Measurements from ENCODE around the gene ITPR1. TPM values are rescaled to one million over a fixed set of nuclear protein-coding genes. Genes with fewer than 3 reads are reported as not detected.

ITPR1 gene
- total and polyA plus RNA-seq, 2 of the 4 experiments (the other 2 are of a cell fraction): 1.8 to 5.7 TPM

- Histone ChIP-seq H3K4me3 (ENCODE audit: insufficient read depth, low read depth, low read length) (no peak overlapping the region), H2BK15ac (ENCODE audit: low read depth, low read length) (no peak overlapping the region), H2AFZ (replicated peaks; ENCODE audit: low read length, poor library complexity) (no peak overlapping the region), H3K4me1 (ENCODE audit: control insufficient read depth, insufficient read depth, low read length) (no peaks in the 10 kb centered on the region; the same call in 1 of the 2 replicates), H3K27ac (ENCODE audit: insufficient read depth, low read length) (no peak overlapping the region), H2AK9ac (replicated peaks; ENCODE audit: low read depth, low read length, poor library complexity) (no peak overlapping the region), H3K79me1 (ENCODE audit: low read depth in 1 of 2, low read length in 2 of 2) (no peaks in the 10 kb centered on the region), H3K36me3 (ENCODE audit: control insufficient read depth, insufficient read depth, low read length) (no peaks in the 10 kb centered on the region), H3K56ac (ENCODE audit: extremely low read depth, insufficient read depth, low read length) (no peak overlapping the region), H4K20me1 (ENCODE audit: insufficient read depth, low read length) (no peaks in the 10 kb centered on the region), H4K5ac (ENCODE audit: low read depth, low read length) (no peak overlapping the region), H3K14ac (replicated peaks; ENCODE audit: low read depth, low read length) (no peak overlapping the region), H3K9ac (ENCODE audit: low read depth, low read length) (no peak overlapping the region), H2AK5ac (ENCODE audit: low read depth, low read length) (no peak overlapping the region), H3K4me2 (ENCODE audit: low read depth, low read length) (no peak overlapping the region), H2BK20ac (ENCODE audit: low read depth, low read length) (no peak overlapping the region), H4K8ac (ENCODE audit: low read depth in 2 of 2, low read length in 2 of 2) (no peak overlapping the region), H3K9me1 (ENCODE audit: insufficient read depth, low read length) (no peaks in the 10 kb centered on the region), H2BK5ac (ENCODE audit: low read depth, low read length, poor library complexity, severe bottlenecking) (no peak overlapping the region), H2BK120ac (ENCODE audit: low read depth, low read length) (no peak overlapping the region), H4K91ac (ENCODE audit: insufficient read depth, low read depth, low read length) (no peak overlapping the region), H3K27me3 (ENCODE audit: control insufficient read depth, insufficient read depth, low read length) (peaks cover 2% of the 10 kb centered on the region; the same call in 1 of the 2 replicates), H3K18ac (ENCODE audit: low read depth, low read length) (no peak overlapping the region), H3K23ac (ENCODE audit: low read depth, low read length) (no peak overlapping the region), H3K4ac (ENCODE audit: low read depth, low read length) (no peak overlapping the region), H3K9me3 (ENCODE audit: control insufficient read depth, insufficient read depth, low read length) (no peaks in the 10 kb centered on the region)
- in situ Hi-C loops (cut with MboI; ENCODE audit: low sequenced_read_pairs): no loop called here
- CTCF ChIA-PET: no interaction called here
- TF ChIP-seq RCOR1 (IDR thresholded peaks at IDR 0.05; ENCODE audit: insufficient replicate concordance, low read length) (no peak), CHD1 (IDR thresholded peaks at IDR 0.05; ENCODE audit: low read depth, low read length) (no peak)
- DNase-seq: no peak
- no peak for ATAC-seq (ENCODE audit: low read depth)
- POLR2A ChIA-PET (ENCODE audit: unreplicated experiment): no interaction called here
- BruUV-seq (replicated peaks): no TSS peak
- WGBS, 2 experiments (ENCODE audit: extremely low coverage in 2 of 2, insufficient read length in 1 of 2): no CpG with 5 or more reads among the region's 4 CpGs
- intact Hi-C loops (cut with micrococcal nuclease): no loop called here
- dilution Hi-C loops (cut with HindIII; ENCODE audit: low sequenced_read_pairs, unreplicated experiment): no loop called here
These were observed 56.7 kb downstream of the ITPR1 start for GRCh38 chr3:4549896-4550295.
